Adrenal gland (tissue), 5 donors: ENCODE data around the gene CYP4F3.

Experiments
- CTCF ChIP-seq, 6 experiments: fragments of 450-650 bp in 4 of 6; fragments of 200-600 bp in 2 of 6; sonication (generic) in 1 of 6; IDR thresholded peaks; 1 replicate in 5 of 6; 2 replicates in 1 of 6; pipeline versions ENCODE4 v1.5.1 to v1.8.0; 2016 to 2021; ENCODE audit warnings: antibody characterized with exemption in 6 of 6, mild to moderate bottlenecking in 2 of 6, moderate library complexity in 1 of 6
- POLR2A ChIP-seq, 2 donors: fragments of 450-650 bp; IDR thresholded peaks; one replicate each; pipeline ENCODE4 v1.6.1; 2017; ENCODE audit warnings: antibody characterized with exemption in 2 of 2, mild to moderate bottlenecking in 2 of 2, moderate library complexity in 1 of 2
- donor health status: DM: no; HTN: no; CAD: no.

DNA sequence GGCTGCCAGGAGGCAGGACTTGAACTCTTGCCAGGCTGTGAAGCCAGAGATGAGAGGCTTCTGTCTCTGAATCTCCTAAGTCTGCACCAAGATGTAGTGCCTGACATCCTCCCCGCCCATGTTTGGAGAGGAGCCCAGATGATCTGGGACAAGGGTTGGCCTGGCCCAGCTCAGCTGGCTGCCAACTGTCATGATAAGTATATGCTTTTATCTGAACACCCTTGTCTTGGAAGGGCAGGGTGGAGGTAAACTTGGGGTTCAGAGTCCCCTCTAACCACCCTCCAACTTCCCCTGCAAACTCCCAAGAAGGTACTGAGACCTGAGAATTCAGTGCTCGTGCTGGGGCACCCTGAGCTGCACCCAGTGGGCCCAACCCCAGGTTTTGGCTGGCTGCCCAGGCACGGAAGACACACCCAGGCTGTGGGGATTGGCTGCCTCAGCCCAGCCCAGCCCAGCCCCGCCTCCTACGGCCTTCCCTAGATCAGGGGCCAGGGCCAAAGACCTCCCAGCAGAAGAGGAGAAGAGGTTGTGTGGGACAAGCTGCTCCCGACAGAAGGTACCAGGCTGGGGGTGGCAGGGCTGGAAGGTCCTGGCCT is 32.0 kb downstream of the CYP4F3 start, which contains the start of gene CYP4F12:
- TF ChIP-seq CTCF (IDR thresholded peaks at IDR 0.05) (no peak), POLR2A (IDR thresholded peaks at IDR 0.05) (no peak)
